Nephron progenitor cell (in vitro differentiated cells): ENCODE measurements around the gene PPP1R7.
A peak's percentile ranks its signal among the peaks of the same experiment; 100 is the strongest.

Source experiments
- DNase-seq: peaks from one replicate; pipeline ENCODE4 v3.0.0; 2021
- H3K27ac Mint-ChIP-seq: 2 replicates; pipeline ENCODE4 v1.8.0; 2021; ENCODE audit warnings: mild to moderate bottlenecking, moderate library complexity, mixed read lengths
- H3K27me3 Mint-ChIP-seq: 2 replicates; pipeline ENCODE4 v1.8.0; 2021; ENCODE audit warnings: mild to moderate bottlenecking, low read depth, mixed read lengths; ENCODE audit not compliant: poor library complexity
- H3K36me3 Mint-ChIP-seq: 2 replicates; pipeline ENCODE4 v1.8.0; 2021; ENCODE audit warnings: low read depth, mixed read lengths
- H3K4me1 Mint-ChIP-seq: 2 replicates; pipeline ENCODE4 v1.8.0; 2021; ENCODE audit warnings: mixed read lengths
- H3K4me3 Mint-ChIP-seq: 2 replicates; pipeline ENCODE4 v1.8.0; 2021; ENCODE audit warnings: mild to moderate bottlenecking, moderate library complexity, mixed read lengths
- H3K9me3 Mint-ChIP-seq: 2 replicates; pipeline ENCODE4 v1.8.0; 2021; ENCODE audit warnings: mild to moderate bottlenecking, moderate library complexity, mixed read lengths
- TF ChIP-seq, protein P1 (sequence below): fragments of 200-600 bp; sonication (generic); IDR thresholded peaks from 2 replicates; pipeline ENCODE4 v1.5.0; 2021; ENCODE audit warnings: antibody characterized with exemption

Gene PPP1R7

DNA sequence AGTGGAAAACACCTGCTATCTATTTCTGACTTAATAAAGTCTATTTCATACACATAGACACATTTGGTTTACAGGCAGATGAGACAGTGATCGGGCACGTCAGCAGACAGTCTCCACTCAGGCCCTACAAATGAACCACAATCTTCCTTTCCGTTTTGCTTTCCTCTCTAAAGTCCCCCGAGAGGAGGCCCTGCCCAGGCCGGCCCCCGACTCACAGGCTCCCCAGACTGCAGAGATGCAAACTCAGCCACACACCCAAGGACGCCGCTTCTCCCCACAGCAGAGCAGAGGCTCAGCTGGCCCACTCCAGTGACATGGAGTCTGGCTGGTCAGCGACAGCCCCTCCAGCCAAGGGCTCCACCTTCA is 38.8 kb upstream of the PPP1R7 start:
- H3K4me1 Mint-ChIP-seq = no peaks in the 10 kb centered on the region
- no peak for DNase-seq
- H3K4me3 Mint-ChIP-seq = no peak overlapping the region
- no peaks in the 10 kb centered on the region for H3K9me3 Mint-ChIP-seq
- peaks cover 13% of the 10 kb centered on the region for H3K36me3 Mint-ChIP-seq
- peaks cover 3% of the 10 kb centered on the region for H3K27me3 Mint-ChIP-seq
- TF ChIP-seq, protein P1, sequence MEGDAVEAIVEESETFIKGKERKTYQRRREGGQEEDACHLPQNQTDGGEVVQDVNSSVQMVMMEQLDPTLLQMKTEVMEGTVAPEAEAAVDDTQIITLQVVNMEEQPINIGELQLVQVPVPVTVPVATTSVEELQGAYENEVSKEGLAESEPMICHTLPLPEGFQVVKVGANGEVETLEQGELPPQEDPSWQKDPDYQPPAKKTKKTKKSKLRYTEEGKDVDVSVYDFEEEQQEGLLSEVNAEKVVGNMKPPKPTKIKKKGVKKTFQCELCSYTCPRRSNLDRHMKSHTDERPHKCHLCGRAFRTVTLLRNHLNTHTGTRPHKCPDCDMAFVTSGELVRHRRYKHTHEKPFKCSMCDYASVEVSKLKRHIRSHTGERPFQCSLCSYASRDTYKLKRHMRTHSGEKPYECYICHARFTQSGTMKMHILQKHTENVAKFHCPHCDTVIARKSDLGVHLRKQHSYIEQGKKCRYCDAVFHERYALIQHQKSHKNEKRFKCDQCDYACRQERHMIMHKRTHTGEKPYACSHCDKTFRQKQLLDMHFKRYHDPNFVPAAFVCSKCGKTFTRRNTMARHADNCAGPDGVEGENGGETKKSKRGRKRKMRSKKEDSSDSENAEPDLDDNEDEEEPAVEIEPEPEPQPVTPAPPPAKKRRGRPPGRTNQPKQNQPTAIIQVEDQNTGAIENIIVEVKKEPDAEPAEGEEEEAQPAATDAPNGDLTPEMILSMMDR = no peak
- H3K27ac Mint-ChIP-seq = peak overlapping the region; percentile 54

DNA sequence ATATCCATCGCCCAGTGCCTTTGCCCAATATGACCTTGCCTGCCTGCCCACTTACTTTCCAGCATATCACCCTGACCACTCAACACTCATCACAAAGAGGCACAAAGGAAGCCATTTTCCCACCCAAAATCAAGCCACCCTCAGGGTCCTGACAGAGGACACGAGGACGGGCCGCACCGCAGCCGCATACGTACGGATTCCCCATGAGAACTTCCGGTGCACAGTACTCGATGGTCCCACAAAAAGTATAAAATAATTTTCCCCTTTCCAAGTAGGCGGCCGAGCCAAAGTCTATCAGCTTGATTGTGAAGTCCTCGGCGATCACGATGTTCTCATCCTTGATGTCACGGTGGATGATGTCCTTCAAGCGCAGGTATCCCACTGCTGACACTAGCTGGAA is 38.2 kb upstream of the PPP1R7 start:
- peaks cover 3% of the 10 kb centered on the region for H3K27me3 Mint-ChIP-seq
- no peaks in the 10 kb centered on the region for H3K9me3 Mint-ChIP-seq
- H3K27ac Mint-ChIP-seq = no peak overlapping the region
- TF ChIP-seq, protein P1 = no peak
- no peak for DNase-seq
- H3K4me3 Mint-ChIP-seq = no peak overlapping the region
- peaks cover 16% of the 10 kb centered on the region for H3K36me3 Mint-ChIP-seq
- H3K4me1 Mint-ChIP-seq = no peaks in the 10 kb centered on the region

DNA sequence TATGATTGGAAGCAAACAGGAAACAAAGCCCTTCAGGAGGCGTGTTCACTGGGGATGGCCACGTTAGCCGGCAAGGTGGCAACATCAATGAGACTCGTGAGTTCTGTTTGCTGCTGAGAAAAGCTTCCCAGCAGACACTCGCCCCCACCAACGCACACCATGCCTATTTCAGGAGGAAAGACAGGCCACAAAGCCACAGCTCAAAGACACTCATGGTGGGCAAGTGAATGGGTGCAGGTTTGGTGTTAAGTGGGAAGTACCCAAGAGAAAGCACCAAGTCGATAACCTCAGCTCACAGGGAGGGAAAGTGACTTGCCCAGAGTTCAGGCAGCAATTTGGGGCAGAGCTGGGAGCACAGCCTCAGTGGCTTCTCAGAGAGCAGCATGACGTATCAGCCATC is 37.7 kb upstream of the PPP1R7 start:
- Mint-ChIP-seq H3K4me1 (no peaks in the 10 kb centered on the region), H3K27ac (peak overlapping the region; percentile 27), H3K4me3 (no peak overlapping the region), H3K9me3 (no peaks in the 10 kb centered on the region), H3K27me3 (peaks cover 3% of the 10 kb centered on the region), H3K36me3 (peaks cover 16% of the 10 kb centered on the region)
- no peak for DNase-seq
- TF ChIP-seq, protein P1 = no peak

DNA sequence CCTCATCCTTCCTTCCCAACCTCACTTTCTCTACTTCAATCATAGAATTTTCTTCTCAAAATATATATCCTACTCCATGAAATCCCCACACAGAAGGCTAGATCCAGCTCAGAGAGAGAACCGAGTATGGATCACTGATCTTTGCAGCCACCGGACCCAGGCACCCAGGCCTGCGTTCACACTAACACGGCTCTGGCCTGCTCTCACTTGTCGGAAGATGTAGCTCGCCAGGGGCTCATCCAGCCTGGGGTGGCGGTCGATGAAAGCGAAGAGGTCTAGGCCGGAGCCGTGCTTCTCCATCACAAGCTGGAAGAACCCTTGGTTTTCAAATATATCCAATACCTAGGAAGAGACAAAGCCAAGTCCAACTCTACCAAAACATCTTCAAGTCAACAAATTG is 35.4 kb upstream of the PPP1R7 start:
- Mint-ChIP-seq H3K36me3 (peaks cover 9% of the 10 kb centered on the region), H3K9me3 (no peaks in the 10 kb centered on the region), H3K4me3 (no peak overlapping the region), H3K27ac (no peak overlapping the region), H3K27me3 (peaks cover 3% of the 10 kb centered on the region), H3K4me1 (no peaks in the 10 kb centered on the region)
- TF ChIP-seq, protein P1 = no peak
- no peak for DNase-seq

DNA sequence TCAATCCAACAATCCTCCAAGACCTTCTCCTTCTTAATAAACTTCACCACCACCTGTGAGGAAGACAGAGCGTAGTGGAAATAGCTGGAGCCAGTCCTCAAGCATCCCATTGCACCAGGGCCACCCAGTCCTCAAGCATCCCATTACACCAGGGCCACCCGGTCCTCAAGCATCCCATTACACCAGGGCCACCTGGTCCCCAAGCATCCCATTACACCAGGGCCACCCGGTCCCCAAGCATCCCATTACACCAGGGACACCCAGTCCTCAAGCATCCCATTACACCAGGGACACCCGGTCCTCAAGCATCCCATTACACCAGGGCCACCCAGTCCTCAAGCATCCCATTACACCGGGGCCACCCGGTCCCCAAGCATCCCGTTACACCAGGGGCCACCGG is 34.9 kb upstream of the PPP1R7 start:
- H3K27me3 Mint-ChIP-seq = peaks cover 3% of the 10 kb centered on the region
- H3K4me3 Mint-ChIP-seq = no peak overlapping the region

More for the DNA sequence above, 34.9 kb upstream of the PPP1R7 start:
- Mint-ChIP-seq H3K27ac (no peak overlapping the region), H3K36me3 (peaks cover 11% of the 10 kb centered on the region), H3K9me3 (no peaks in the 10 kb centered on the region), H3K4me1 (no peaks in the 10 kb centered on the region)
- TF ChIP-seq, protein P1 = no peak
- DNase-seq = no peak
